GM19351 (cell line): ENCODE data around the gene NPRL2.
"Not testable (repeated sequence)": the region's sequence is repeated elsewhere in the genome, so short reads cannot be mapped to it uniquely, and the experiment has no call there.

Experiments used
- ATAC-seq: cut with Tn5 transposase; IDR thresholded peaks from one replicate; pipeline ENCODE4 v1.9.1; 2021; ENCODE audit warnings: mild to moderate bottlenecking, moderate library complexity; ENCODE audit not compliant: unreplicated experiment

The NPRL2 gene

DNA sequence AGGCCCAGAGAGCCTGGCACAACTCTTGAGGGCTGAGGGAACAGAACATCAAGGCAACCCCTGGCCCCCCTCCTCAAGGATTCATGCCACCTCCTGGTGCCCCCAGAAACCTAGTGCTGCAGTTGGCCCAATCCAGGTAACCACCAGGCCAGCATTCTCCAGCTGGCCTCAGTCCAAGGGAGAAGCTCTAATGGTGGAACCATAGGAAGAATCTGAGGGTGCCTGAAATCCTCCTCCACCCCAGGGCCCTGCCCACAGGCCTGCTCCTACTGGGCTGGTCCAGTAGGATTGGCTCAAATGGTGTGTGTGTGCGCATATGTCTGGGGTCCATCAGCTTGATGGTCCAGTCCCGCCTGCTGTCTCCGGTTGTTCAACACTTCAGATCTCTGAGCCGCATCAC is 35.8 kb downstream of the NPRL2 start:
- no peak for ATAC-seq

- no peak for ATAC-seq
These were observed 36.2 kb downstream of the NPRL2 start for GRCh38 chr3:50314342-50314741.

- not testable (repeated sequence) for ATAC-seq
These were observed 38.5 kb downstream of the NPRL2 start for GRCh38 chr3:50312041-50312440.

GRCh38 chr3:50304601-50305000 is 46.0 kb downstream of the NPRL2 start:
- ATAC-seq, result no peak

GRCh38 chr3:50303013-50303815 is 47.4 kb downstream of the NPRL2 start, which contains the start of gene HYAL1:
HYAL1 (minus strand) TSS chr3:50303574; CDS start chr3:50302956, 618 bp downstream.
- ATAC-seq, result no peak

DNA sequence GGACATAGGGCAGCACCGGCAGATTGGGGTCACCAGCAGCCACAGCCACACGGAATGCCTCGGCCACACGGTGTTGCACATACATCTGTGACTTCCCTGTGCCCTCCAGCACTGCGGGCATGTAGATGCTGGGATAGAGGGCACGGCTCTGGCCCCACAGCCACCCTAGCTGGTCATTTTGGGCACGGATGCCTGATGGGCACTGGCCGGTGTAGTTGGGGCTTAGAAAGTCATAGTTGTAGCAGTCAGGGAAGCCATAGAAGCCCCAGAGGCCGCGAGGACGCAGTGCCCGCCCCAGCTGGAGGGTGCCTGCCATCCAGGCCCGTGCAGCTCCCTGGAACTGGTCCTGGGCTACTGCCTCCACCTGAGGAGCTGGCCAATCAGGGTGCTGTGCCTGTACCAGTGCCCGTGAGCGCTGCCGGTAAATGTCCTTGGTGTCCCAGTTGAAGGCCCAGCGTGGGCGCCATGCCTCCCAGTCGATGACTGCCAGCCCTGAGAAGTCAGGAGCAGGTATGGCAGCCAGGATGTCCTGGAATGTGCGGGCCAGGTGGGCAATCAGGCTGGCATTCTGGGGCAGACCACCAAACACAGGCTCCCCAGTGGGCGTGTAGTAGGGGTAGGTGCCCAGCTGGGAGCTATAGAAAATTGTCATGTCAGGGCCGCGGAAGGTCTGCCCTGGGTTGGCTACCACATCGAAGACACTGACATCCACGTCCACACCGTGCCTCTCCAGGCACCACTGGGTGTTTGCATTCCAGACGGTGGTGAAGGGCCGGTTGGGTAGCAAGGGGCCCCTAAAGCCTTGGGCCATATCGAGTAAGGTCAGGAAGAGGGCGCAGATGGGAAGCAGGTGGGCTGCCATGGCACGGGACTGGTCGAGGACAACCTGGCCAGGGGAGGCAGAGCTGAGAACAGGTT is 48.2 kb downstream of the NPRL2 start:
- no peak for ATAC-seq

- ATAC-seq, result no peak
These were observed 49.8 kb downstream of the NPRL2 start for GRCh38 chr3:50300681-50301254.

GRCh38 chr3:50299929-50300680 is 50.5 kb downstream of the NPRL2 start:
- ATAC-seq, result no peak

DNA sequence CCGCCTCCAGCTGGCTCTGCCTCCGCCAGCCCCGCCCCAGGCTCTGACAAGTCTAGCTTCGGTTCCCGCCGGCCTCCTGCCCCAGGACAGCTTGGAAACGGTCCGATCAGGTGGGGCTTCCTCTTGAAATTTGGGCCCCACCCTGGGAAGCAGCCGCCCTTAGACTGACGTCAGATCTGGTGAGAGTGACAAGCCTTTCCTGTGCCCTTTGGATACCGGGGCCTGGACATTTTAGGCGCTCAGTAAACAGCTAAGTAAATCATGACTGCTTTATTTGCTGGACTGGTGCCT is 51.0 kb downstream of the NPRL2 start:
- ATAC-seq, result no peak

DNA sequence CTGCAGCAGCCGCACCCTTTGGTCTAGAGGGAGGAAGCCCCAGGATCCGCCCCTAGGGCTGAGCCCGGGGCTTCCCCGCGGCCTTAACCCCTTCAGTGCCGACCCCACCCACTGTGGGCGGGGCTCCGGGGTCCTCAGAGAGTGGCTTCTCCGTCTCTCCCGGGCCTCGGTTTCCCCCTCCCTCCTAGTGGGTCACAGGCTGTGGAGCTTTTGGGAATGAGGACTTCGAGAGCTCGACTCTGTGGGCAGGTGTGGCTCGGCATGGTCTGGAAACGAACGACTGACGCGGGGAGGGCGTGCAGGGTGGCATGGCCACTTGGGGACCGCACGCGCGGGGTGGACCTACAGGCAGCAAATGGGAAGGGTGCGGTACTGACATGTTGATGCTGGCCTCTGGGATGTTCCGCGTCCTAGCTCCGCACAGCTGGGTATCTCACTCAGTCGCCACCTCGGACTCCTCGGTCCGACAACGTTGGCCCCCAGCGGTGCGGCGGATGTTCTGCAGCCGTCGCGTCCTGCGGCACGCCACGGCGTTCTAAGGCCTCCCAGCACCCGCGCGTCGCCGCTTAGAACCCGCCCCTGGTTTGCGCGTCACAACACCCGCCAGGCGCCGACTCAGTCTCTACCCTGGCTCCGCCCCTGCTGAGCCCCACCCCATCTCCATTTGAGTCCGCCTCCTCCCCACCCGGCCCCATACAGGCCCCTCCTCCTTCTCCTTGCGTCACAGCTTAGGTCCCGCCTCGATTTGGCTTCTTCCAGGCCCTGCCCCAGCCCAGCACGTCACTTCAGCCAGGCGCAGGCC is 51.5 kb downstream of the NPRL2 start, which contains the start of the genes HYAL3 and NAA80:
TSS of gene HYAL3 (minus strand) at position 570 of the 802 bp plus-strand sequence. CDS start 3,803 bp downstream, outside the sequence.
TSS of gene NAA80 (minus strand) at position 570 of the 802 bp plus-strand sequence. CDS start 1,942 bp downstream, outside the sequence.
- ATAC-seq, result peak; percentile 83

DNA sequence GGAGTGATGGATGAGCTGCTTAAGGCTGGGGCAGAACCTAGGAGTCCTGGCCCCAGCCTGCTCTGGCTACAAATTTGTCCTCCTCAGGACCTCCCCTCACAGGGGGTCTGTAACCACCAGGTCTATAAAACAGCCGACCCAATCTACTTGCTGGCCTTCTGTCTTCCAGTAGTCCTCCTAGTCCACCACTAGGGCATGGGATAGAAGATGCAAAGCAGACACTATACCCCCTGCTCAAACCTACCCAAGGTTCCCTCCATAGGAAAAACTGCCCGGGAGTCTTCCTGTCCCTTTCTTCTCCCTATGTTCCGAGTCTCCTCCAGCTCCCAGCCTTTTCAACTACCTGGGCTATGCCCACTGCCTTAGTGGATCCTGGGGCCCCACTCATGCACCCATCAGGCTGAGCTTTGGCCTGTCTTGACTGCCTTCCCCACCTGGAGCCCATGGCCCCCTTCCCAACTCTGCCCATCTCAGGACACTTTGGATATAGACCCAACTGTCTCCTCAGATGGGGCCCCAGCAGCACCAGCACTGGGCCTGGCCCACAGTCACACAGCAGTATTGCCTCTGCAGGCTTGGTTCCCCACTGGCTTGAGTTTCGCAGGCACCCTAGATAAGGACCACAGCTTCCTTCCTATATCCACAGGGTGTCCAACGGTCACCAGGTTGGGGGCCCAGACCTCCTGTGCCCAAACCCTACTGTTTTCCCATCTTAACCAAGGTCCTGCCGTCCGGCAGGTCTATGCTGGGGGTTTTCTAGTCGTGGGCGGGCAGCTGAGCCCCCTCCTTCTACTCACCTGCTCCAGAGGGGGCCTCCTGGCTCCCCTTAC is 52.5 kb downstream of the NPRL2 start:
- ATAC-seq, result no peak

DNA sequence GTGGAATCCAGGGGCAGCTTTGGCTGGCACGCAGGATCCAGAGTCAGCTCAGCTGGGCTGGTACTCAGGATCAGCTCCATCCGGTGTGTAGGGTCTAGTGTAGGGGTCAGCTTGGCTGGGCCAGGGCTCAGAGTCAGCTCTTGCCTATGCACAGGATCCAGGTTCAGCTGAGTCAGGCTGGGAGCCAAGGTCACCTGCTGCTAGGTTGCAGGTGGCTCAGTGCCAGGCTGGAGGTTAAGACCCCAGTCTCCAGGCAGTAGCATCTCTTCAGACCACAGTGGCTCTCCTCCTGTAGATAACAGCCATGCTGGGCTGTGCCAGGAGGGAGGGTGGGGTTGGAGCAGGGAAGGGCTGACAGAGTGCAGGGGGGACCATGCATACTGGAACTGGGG is 53.2 kb downstream of the NPRL2 start:
- no peak for ATAC-seq
